Gastroesophageal sphincter (tissue), 4 donors: ENCODE results near the gene P2RY10. TPM values are rescaled to one million over a fixed set of nuclear protein-coding genes. Genes with fewer than 3 reads are reported as not detected.

Experiments used
- ATAC-seq: fragments of 150-250 bp; one replicate; pipeline ENCODE4 v1.9.1; 2016; ENCODE audit warnings: mild to moderate bottlenecking, moderate library complexity
- H3K27ac ChIP-seq, 4 donors: fragments of 200-600 bp; sonication (generic) in 3 of 4; 1 replicate in 3 of 4; 2 replicates in 1 of 4; pipeline ENCODE4 v1.5.1; 2016 to 2019
- H3K27me3 ChIP-seq: fragments of 200-600 bp; sonication (generic); one replicate; pipeline ENCODE4 v1.5.1; 2019
- H3K36me3 ChIP-seq, 2 donors: fragments of 200-600 bp; sonication (generic); one replicate each; pipeline ENCODE4 v1.5.1; 2019; ENCODE audit warnings: control low read depth in 1 of 2
- H3K4me1 ChIP-seq, 3 donors: fragments of 200-600 bp; sonication (generic); 1 replicate in 2 of 3; 2 replicates in 1 of 3; pipeline ENCODE4 v1.5.1; 2016 to 2019; ENCODE audit warnings: control low read depth in 2 of 3
- H3K4me3 ChIP-seq, 2 donors: fragments of 200-600 bp; sonication (generic); one replicate each; pipeline ENCODE4 v1.5.1; 2019; ENCODE audit warnings: mild to moderate bottlenecking in 1 of 2, moderate library complexity in 1 of 2
- H3K9me3 ChIP-seq, 3 donors: fragments of 200-600 bp; sonication (generic); one replicate each; pipeline ENCODE4 v1.5.1; 2017 to 2019; ENCODE audit warnings: control low read depth in 2 of 3
- CTCF ChIP-seq, 4 experiments: fragments of 200-600 bp in 2 of 4; fragments of 450-650 bp in 2 of 4; sonication (generic) in 1 of 4; IDR thresholded peaks; one replicate each; pipeline ENCODE4 v1.5.1; 2017 to 2019; ENCODE audit warnings: antibody characterized with exemption in 4 of 4, mild to moderate bottlenecking in 2 of 4, moderate library complexity in 2 of 4
- EP300 ChIP-seq: sonication (generic); formaldehyde crosslinking; IDR thresholded peaks from one replicate; pipeline ENCODE4 v1.6.1; 2017; ENCODE audit warnings: antibody characterized with exemption, mild to moderate bottlenecking
- POLR2A ChIP-seq, 2 donors: fragments of 450-650 bp; IDR thresholded peaks; one replicate each; pipeline ENCODE4 v1.6.1; 2017; ENCODE audit warnings: antibody characterized with exemption in 2 of 2, mild to moderate bottlenecking in 2 of 2, moderate library complexity in 1 of 2
- POLR2AphosphoS5 ChIP-seq: sonication (generic); formaldehyde crosslinking; IDR thresholded peaks from one replicate; pipeline ENCODE4 v1.6.1; 2017; ENCODE audit warnings: antibody characterized with exemption
- WGBS, 2 donors: methylation state at CpG; one replicate each; pipeline ENCODE4 v1.1.5; 2018; ENCODE audit warnings: low coverage in 1 of 2; 5-methylcytosine and 5-hydroxymethylcytosine counted together
- total RNA-seq, 4 donors: library from RNA; depleted of rRNA; stranded (reverse); fragments of >200 nt; gene quantifications; one replicate each; pipeline ENCODE4 v1.1.0, GENCODE V29; 2016

The P2RY10 gene
- total RNA-seq, 4 donors from 2014 or later, result not detected

- Histone ChIP-seq H3K36me3 (no peaks in the 10 kb centered on the region), H3K27ac (no peak overlapping the region), H3K27me3 (no peaks in the 10 kb centered on the region), H3K9me3 (no peaks in the 10 kb centered on the region), H3K4me3 (no peak overlapping the region), H3K4me1 (no peaks in the 10 kb centered on the region)
- TF ChIP-seq CTCF (IDR thresholded peaks at IDR 0.05), result no peak
- TF ChIP-seq POLR2A (IDR thresholded peaks at IDR 0.05), result no peak
- no peak for TF ChIP-seq POLR2AphosphoS5
- no peak for TF ChIP-seq EP300
- no peak for ATAC-seq
Observed at GRCh38 chrX:78957768-78958130, 12.6 kb downstream of the P2RY10 start.

GRCh38 chrX:78958419-78959116 lies 13.4 kb downstream of the P2RY10 start:
- Histone ChIP-seq H3K4me1 (no peaks in the 10 kb centered on the region), H3K27me3 (no peaks in the 10 kb centered on the region), H3K27ac (no peak overlapping the region), H3K4me3 (no peak overlapping the region), H3K36me3 (no peaks in the 10 kb centered on the region), H3K9me3 (no peaks in the 10 kb centered on the region)
- no peak for ATAC-seq
- TF ChIP-seq POLR2A (IDR thresholded peaks at IDR 0.05) (no peak), CTCF (IDR thresholded peaks at IDR 0.05) (no peak), EP300 (no peak), POLR2AphosphoS5 (no peak)
- WGBS, 2 donors, result 76 to 80% methylated on average over 1 to 2 of the region's 2 CpGs

GRCh38 chrX:78960888-78961287 lies 15.7 kb downstream of the P2RY10 start:
- WGBS, 2 donors, result 72 to 85% methylated on average over 3 of the region's 8 CpGs
- H3K36me3 ChIP-seq, result no peaks in the 10 kb centered on the region
- no peaks in the 10 kb centered on the region for H3K27me3 ChIP-seq
- H3K4me3 ChIP-seq, result no peak overlapping the region
- H3K9me3 ChIP-seq, result no peaks in the 10 kb centered on the region
- no peak overlapping the region for H3K27ac ChIP-seq
- ATAC-seq, result no peak
- no peaks in the 10 kb centered on the region for H3K4me1 ChIP-seq
- TF ChIP-seq EP300 (no peak), CTCF (IDR thresholded peaks at IDR 0.05) (no peak), POLR2A (IDR thresholded peaks at IDR 0.05) (no peak), POLR2AphosphoS5 (no peak)

GRCh38 chrX:78964598-78964997 lies 19.4 kb downstream of the P2RY10 start:
- H3K27me3 ChIP-seq, result no peaks in the 10 kb centered on the region
- H3K4me3 ChIP-seq, result no peak overlapping the region
- H3K27ac ChIP-seq, result no peak overlapping the region
- 77 to 94% methylated on average over 3 of the region's 3 CpGs for WGBS, 2 donors
- no peaks in the 10 kb centered on the region for H3K9me3 ChIP-seq
- no peaks in the 10 kb centered on the region for H3K36me3 ChIP-seq
- TF ChIP-seq POLR2A (IDR thresholded peaks at IDR 0.05) (no peak), EP300 (no peak), POLR2AphosphoS5 (no peak)
- H3K4me1 ChIP-seq, result no peaks in the 10 kb centered on the region
- no peak for ATAC-seq

GRCh38 chrX:78979789-78980464 lies 34.7 kb downstream of the P2RY10 start:
- 19 to 63% methylated on average over 2 to 4 of the region's 4 CpGs for WGBS, 2 donors
- Histone ChIP-seq H3K4me1 (no peaks in the 10 kb centered on the region), H3K27ac (no peak overlapping the region), H3K36me3 (no peaks in the 10 kb centered on the region), H3K4me3 (no peak overlapping the region), H3K27me3 (no peaks in the 10 kb centered on the region), H3K9me3 (no peaks in the 10 kb centered on the region)
- no peak for ATAC-seq
- TF ChIP-seq POLR2AphosphoS5, result no peak
- TF ChIP-seq CTCF (IDR thresholded peaks at IDR 0.05), result no peak
- no peak for TF ChIP-seq EP300
- no peak for TF ChIP-seq POLR2A (IDR thresholded peaks at IDR 0.05)
